SKM-1 (cell line): Measurements from ENCODE around the gene ZNF184.

ENCODE experiments used
- DNase-seq: peaks from one replicate; lab custom pipeline; 2025; ENCODE audit not compliant: unreplicated experiment; lab: John Stamatoyannopoulos, UW

Gene ZNF184

GRCh38 chr6:27472617-27473400, at the start of gene ZNF184:
TSS of gene ZNF184 (minus strand) at chr6:27473105. CDS start at chr6:27472294, 811 bp downstream.
- DNase-seq, result peak; percentile 89

GRCh38 chr6:27518881-27519795, 46.2 kb upstream of the ZNF184 start:
- DNase-seq, result peak; percentile 56

GRCh38 chr6:27517928-27518787, 45.3 kb upstream of the ZNF184 start:
- DNase-seq, result no peak

GRCh38 chr6:27517238-27517637, 44.3 kb upstream of the ZNF184 start:
- no peak for DNase-seq

- no peak for DNase-seq
These were observed 42.1 kb upstream of the ZNF184 start for GRCh38 chr6:27514906-27515495.

- no peak for DNase-seq
These were observed 39.6 kb upstream of the ZNF184 start for GRCh38 chr6:27512525-27512924.

GRCh38 chr6:27507041-27507956, 34.4 kb upstream of the ZNF184 start:
- DNase-seq, result no peak

- DNase-seq, result no peak
These were observed 32.5 kb upstream of the ZNF184 start for GRCh38 chr6:27505209-27506027.

GRCh38 chr6:27503436-27504030, 30.6 kb upstream of the ZNF184 start:
- DNase-seq, result peak; percentile 68

GRCh38 chr6:27502508-27503435, 29.9 kb upstream of the ZNF184 start:
- peak; percentile 68 for DNase-seq

- no peak for DNase-seq
These were observed 28.3 kb upstream of the ZNF184 start for GRCh38 chr6:27501187-27501586.

GRCh38 chr6:27500177-27500576, 27.3 kb upstream of the ZNF184 start:
- DNase-seq, result no peak

GRCh38 chr6:27495386-27496135, 22.7 kb upstream of the ZNF184 start:
- peak; percentile 44 for DNase-seq

- no peak for DNase-seq
These were observed 22.1 kb upstream of the ZNF184 start for GRCh38 chr6:27494987-27495385.

GRCh38 chr6:27494103-27494502, 21.2 kb upstream of the ZNF184 start:
- no peak for DNase-seq

- DNase-seq, result no peak
These were observed 19.8 kb upstream of the ZNF184 start for GRCh38 chr6:27492631-27493190.
